Activated CD8-positive, alpha-beta T cell treated with anti-CD3 and anti-CD28 coated beads for 36 hours (primary cell): Measurements from ENCODE around the gene IMMT. TPM values are rescaled to one million over a fixed set of nuclear protein-coding genes. Genes with fewer than 3 reads are reported as not detected.
A peak's percentile ranks its signal among the peaks of the same experiment; 100 is the strongest.

Experiments
- ATAC-seq: fragments of 200-7000 bp; cut with Tn5 transposase; one replicate; pipeline ENCODE4 v1.10.0; 2021; ENCODE audit warnings: mild to moderate bottlenecking, moderate library complexity
- CTCF ChIA-PET: fragments of 350-600 bp; sonication (Branson Sonifier 250); formaldehyde crosslinking; loops from one replicate; lab custom pipeline; 2021; ENCODE audit warnings: antibody characterized with exemption; lab: Charles Lee
- POLR2A ChIA-PET: fragments of 350-600 bp; sonication (Branson Sonifier 250); formaldehyde crosslinking; loops from one replicate; lab custom pipeline; 2021; ENCODE audit warnings: antibody characterized with exemption; lab: Charles Lee
- DNase-seq: peaks from one replicate; pipeline ENCODE4 v3.0.0-alpha.2; 2020
- H3K27ac Mint-ChIP-seq: one replicate; pipeline ENCODE4 v1.8.0; 2021; ENCODE audit warnings: mild to moderate bottlenecking, mixed read lengths
- H3K27me3 Mint-ChIP-seq: one replicate; pipeline ENCODE4 v1.8.0; 2021; ENCODE audit warnings: mixed read lengths
- H3K36me3 Mint-ChIP-seq: one replicate; pipeline ENCODE4 v1.8.0; 2021; ENCODE audit warnings: low read depth, mixed read lengths
- H3K4me1 Mint-ChIP-seq: one replicate; pipeline ENCODE4 v1.8.0; 2021; ENCODE audit warnings: low read depth, mixed read lengths
- H3K4me3 Mint-ChIP-seq: one replicate; pipeline ENCODE4 v1.8.0; 2021; ENCODE audit warnings: mild to moderate bottlenecking, moderate library complexity, mixed read lengths
- H3K9me3 Mint-ChIP-seq: one replicate; pipeline ENCODE4 v1.8.0; 2021; ENCODE audit warnings: mixed read lengths
- intact Hi-C: fragments of 100-400 bp; cut with micrococcal nuclease; formaldehyde crosslinking; loops from one replicate; pipeline ENCODE4 v1.10.0; 2022
- total RNA-seq, 2 experiments: library from RNA; stranded (reverse); gene quantifications; one replicate each; pipeline ENCODE4 v1.2.3, GENCODE V29; 2021
- TF ChIP-seq, protein P1 (sequence below): fragments of 200-600 bp; IDR thresholded peaks from one replicate; pipeline ENCODE4 v1.8.0; 2022; ENCODE audit warnings: antibody characterized with exemption, mild to moderate bottlenecking

IMMT gene
- total RNA-seq, 2 experiments from 2014 or later: 143 to 144 TPM

DNA sequence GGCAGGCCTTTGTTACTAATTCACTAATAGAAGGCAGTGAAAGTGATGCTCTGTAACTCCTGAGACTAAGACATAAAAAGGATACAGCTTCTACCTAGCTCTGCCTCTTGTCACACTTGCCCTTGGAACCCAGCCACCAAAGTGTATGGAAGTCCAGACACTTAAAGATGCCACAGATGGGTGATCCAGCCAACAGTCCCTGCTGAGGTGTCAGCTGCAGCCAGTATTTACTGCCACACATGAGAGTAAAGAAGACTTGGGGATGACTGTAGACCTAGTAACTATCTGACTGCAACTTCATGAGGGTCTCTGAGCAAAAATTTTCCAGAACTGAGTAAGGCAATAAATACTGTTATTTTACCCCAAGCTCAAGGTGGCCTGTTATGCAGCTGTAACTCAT is 8.8 kb downstream of the IMMT start:
- intact Hi-C loops: loop anchor here (10.0 kb wide), 1 partner anchor 82 kb away; the partner anchor contains the start of genes POLR1A and PTCD3
- POLR2A ChIA-PET: interaction anchor here (0.6 to 2.4 kb wide), 4 partner anchors 9 to 80 kb away, joined by 3 to 18 read pairs (median 3); partner anchors contain the start of genes IMMT, MRPL35 and PTCD3
- ATAC-seq (peak; percentile 57), DNase-seq (peak; percentile 17)
- Mint-ChIP-seq H3K4me1 (peaks cover 70% of the 10 kb centered on the region), H3K36me3 (peaks cover 38% of the 10 kb centered on the region), H3K9me3 (no peaks in the 10 kb centered on the region), H3K4me3 (no peak overlapping the region), H3K27ac (peak overlapping the region; percentile 93), H3K27me3 (no peaks in the 10 kb centered on the region)
- CTCF ChIA-PET: interaction anchor here (1.5 kb wide), 1 partner anchor 35 kb away, joined by 6 read pairs; no protein-coding TSS in a partner anchor
- TF ChIP-seq, protein P1, sequence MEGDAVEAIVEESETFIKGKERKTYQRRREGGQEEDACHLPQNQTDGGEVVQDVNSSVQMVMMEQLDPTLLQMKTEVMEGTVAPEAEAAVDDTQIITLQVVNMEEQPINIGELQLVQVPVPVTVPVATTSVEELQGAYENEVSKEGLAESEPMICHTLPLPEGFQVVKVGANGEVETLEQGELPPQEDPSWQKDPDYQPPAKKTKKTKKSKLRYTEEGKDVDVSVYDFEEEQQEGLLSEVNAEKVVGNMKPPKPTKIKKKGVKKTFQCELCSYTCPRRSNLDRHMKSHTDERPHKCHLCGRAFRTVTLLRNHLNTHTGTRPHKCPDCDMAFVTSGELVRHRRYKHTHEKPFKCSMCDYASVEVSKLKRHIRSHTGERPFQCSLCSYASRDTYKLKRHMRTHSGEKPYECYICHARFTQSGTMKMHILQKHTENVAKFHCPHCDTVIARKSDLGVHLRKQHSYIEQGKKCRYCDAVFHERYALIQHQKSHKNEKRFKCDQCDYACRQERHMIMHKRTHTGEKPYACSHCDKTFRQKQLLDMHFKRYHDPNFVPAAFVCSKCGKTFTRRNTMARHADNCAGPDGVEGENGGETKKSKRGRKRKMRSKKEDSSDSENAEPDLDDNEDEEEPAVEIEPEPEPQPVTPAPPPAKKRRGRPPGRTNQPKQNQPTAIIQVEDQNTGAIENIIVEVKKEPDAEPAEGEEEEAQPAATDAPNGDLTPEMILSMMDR: no peak

GRCh38 chr2:86185517-86186212 is 9.6 kb downstream of the IMMT start:
- ChIA-PET POLR2A (interaction anchor here (0.6 to 2.4 kb wide), 4 partner anchors 10 to 36 kb away, joined by 3 to 18 read pairs (median 3); partner anchors contain the start of genes IMMT and MRPL35), CTCF (interaction anchor here (0.9 to 1.5 kb wide), 3 partner anchors 11 to 35 kb away, joined by 3 to 6 read pairs (median 3); no protein-coding TSS in a partner anchor)
- Mint-ChIP-seq H3K9me3 (no peaks in the 10 kb centered on the region), H3K27me3 (no peaks in the 10 kb centered on the region), H3K4me3 (peak overlapping the region; percentile 51), H3K4me1 (peaks cover 67% of the 10 kb centered on the region), H3K36me3 (peaks cover 36% of the 10 kb centered on the region), H3K27ac (peak overlapping the region; percentile 93)
- TF ChIP-seq, protein P1: no peak
- intact Hi-C loops: loop anchor here (10.0 kb wide), 1 partner anchor 81 kb away; the partner anchor contains the start of genes POLR1A and PTCD3
- ATAC-seq (peak; percentile 55), DNase-seq (no peak)

GRCh38 chr2:86176597-86176996 is 18.7 kb downstream of the IMMT start:
- no peaks in the 10 kb centered on the region for H3K27me3 Mint-ChIP-seq
- TF ChIP-seq, protein P1: no peak
- ChIA-PET POLR2A (interaction anchor here (2.7 kb wide), 1 partner anchor 18 kb away, joined by 11 read pairs; the partner anchor contains the start of gene IMMT), CTCF (interaction anchor here (1.1 kb wide), 1 partner anchor 29 kb away, joined by 3 read pairs; no protein-coding TSS in a partner anchor)
- intact Hi-C loops: no loop called here
- H3K27ac Mint-ChIP-seq: no peak overlapping the region
- no peaks in the 10 kb centered on the region for H3K9me3 Mint-ChIP-seq
- ATAC-seq: no peak
- H3K4me1 Mint-ChIP-seq: peaks cover 11% of the 10 kb centered on the region
- no peak overlapping the region for H3K4me3 Mint-ChIP-seq
- DNase-seq: no peak
- H3K36me3 Mint-ChIP-seq: peaks cover 43% of the 10 kb centered on the region

- POLR2A ChIA-PET: interaction anchor here (2.7 kb wide), 1 partner anchor 19 kb away, joined by 11 read pairs; the partner anchor contains the start of gene IMMT
- H3K9me3 Mint-ChIP-seq: no peaks in the 10 kb centered on the region
Measured at GRCh38 chr2:86175828-86176227, 19.4 kb downstream of the IMMT start.

More at GRCh38 chr2:86175828-86176227, 19.4 kb downstream of the IMMT start:
- DNase-seq: no peak
- H3K36me3 Mint-ChIP-seq: peaks cover 43% of the 10 kb centered on the region
- peaks cover 11% of the 10 kb centered on the region for H3K4me1 Mint-ChIP-seq
- H3K27ac Mint-ChIP-seq: no peak overlapping the region
- TF ChIP-seq, protein P1: no peak
- intact Hi-C loops: no loop called here
- no peak overlapping the region for H3K4me3 Mint-ChIP-seq
- ATAC-seq: no peak
- H3K27me3 Mint-ChIP-seq: no peaks in the 10 kb centered on the region
- CTCF ChIA-PET: interaction anchor here (0.8 to 1.0 kb wide), 2 partner anchors 8 to 45 kb away, joined by 4 to 5 read pairs; no protein-coding TSS in a partner anchor
